BE2C (cell line): Measurements from ENCODE around the gene SIRPG.

Source experiments
- DNase-seq: peaks from one replicate; pipeline ENCODE4 v3.0.0-alpha.2; 2020
- H3K27me3 ChIP-seq: fragments of 250-450 bp; sonication (Bioruptor Pico); 2 replicates; pipeline ENCODE4 v1.5.1; 2020; ENCODE audit warnings: mild to moderate bottlenecking
- H3K36me3 ChIP-seq: fragments of 250-450 bp; sonication (Bioruptor Pico); 2 replicates; pipeline ENCODE4 v1.5.1; 2020; ENCODE audit warnings: mild to moderate bottlenecking
- H3K4me1 ChIP-seq: fragments of 250-450 bp; sonication (Bioruptor Pico); 2 replicates; pipeline ENCODE4 v1.5.1; 2020
- H3K4me3 ChIP-seq: 2 replicates; pipeline ENCODE4 v1.5.1; 2011; ENCODE audit warnings: low read depth, low read length
- H3K9me3 ChIP-seq: fragments of 250-450 bp; sonication (Bioruptor Pico); 2 replicates; pipeline ENCODE4 v1.5.1; 2020
- CTCF ChIP-seq: IDR thresholded peaks from 2 replicates; pipeline ENCODE4 v1.5.1; 2012; ENCODE audit warnings: mild to moderate bottlenecking, low read depth, low read length

The SIRPG gene

GRCh38 chr20:1666802-1667201, 9.2 kb upstream of the SIRPG start:
- TF ChIP-seq CTCF, result no peak
- H3K27me3 ChIP-seq, result no peaks in the 10 kb centered on the region
- no peak overlapping the region for H3K4me3 ChIP-seq
- no peaks in the 10 kb centered on the region for H3K36me3 ChIP-seq
- no peaks in the 10 kb centered on the region for H3K4me1 ChIP-seq
- no peak for DNase-seq
- no peaks in the 10 kb centered on the region for H3K9me3 ChIP-seq

GRCh38 chr20:1665345-1665744, 7.8 kb upstream of the SIRPG start:
- Histone ChIP-seq H3K9me3 (no peaks in the 10 kb centered on the region), H3K36me3 (no peaks in the 10 kb centered on the region), H3K4me3 (no peak overlapping the region), H3K27me3 (no peaks in the 10 kb centered on the region), H3K4me1 (no peaks in the 10 kb centered on the region)
- TF ChIP-seq CTCF, result no peak
- no peak for DNase-seq

- DNase-seq, result no peak
- TF ChIP-seq CTCF, result no peak
- no peaks in the 10 kb centered on the region for H3K9me3 ChIP-seq
- H3K36me3 ChIP-seq, result no peaks in the 10 kb centered on the region
- no peaks in the 10 kb centered on the region for H3K27me3 ChIP-seq
- no peaks in the 10 kb centered on the region for H3K4me1 ChIP-seq
- no peak overlapping the region for H3K4me3 ChIP-seq
Measured at GRCh38 chr20:1664911-1665310, 7.3 kb upstream of the SIRPG start.

GRCh38 chr20:1663917-1664316, 6.3 kb upstream of the SIRPG start:
- Histone ChIP-seq H3K4me1 (no peaks in the 10 kb centered on the region), H3K4me3 (no peak overlapping the region), H3K9me3 (no peaks in the 10 kb centered on the region), H3K36me3 (no peaks in the 10 kb centered on the region), H3K27me3 (no peaks in the 10 kb centered on the region; the same call in 1 of the 2 replicates)
- DNase-seq, result no peak
- TF ChIP-seq CTCF, result no peak

GRCh38 chr20:1661542-1662299, 4.1 kb upstream of the SIRPG start:
- Histone ChIP-seq H3K9me3 (no peaks in the 10 kb centered on the region), H3K4me3 (no peak overlapping the region), H3K27me3 (no peaks in the 10 kb centered on the region; the same call in 1 of the 2 replicates), H3K4me1 (no peaks in the 10 kb centered on the region), H3K36me3 (no peaks in the 10 kb centered on the region)
- no peak for DNase-seq
- no peak for TF ChIP-seq CTCF

GRCh38 chr20:1660246-1660645, 2.7 kb upstream of the SIRPG start:
- Histone ChIP-seq H3K36me3 (no peaks in the 10 kb centered on the region), H3K9me3 (no peaks in the 10 kb centered on the region), H3K4me1 (no peaks in the 10 kb centered on the region), H3K27me3 (no peaks in the 10 kb centered on the region; the same call in 1 of the 2 replicates), H3K4me3 (no peak overlapping the region)
- DNase-seq, result no peak
- no peak for TF ChIP-seq CTCF
